GM23338 (cell line): Measurements from ENCODE around the gene SRGAP1.

Experiments
- CREB1 ChIP-seq: fragments of 250-450 bp; sonication (Bioruptor Pico); IDR thresholded peaks from 2 replicates; pipeline ENCODE4 v1.5.0; 2020; ENCODE audit warnings: low read depth, mild to moderate bottlenecking, moderate library complexity
- EZH2 ChIP-seq: fragments of 200-600 bp; sonication (generic); IDR thresholded peaks from one replicate; pipeline ENCODE4 v1.8.0; 2017; ENCODE audit warnings: antibody characterized with exemption, mild to moderate bottlenecking, low read depth; ENCODE audit not compliant: unreplicated experiment
- EZH2phosphoT487 ChIP-seq: fragments of 200-600 bp; sonication (generic); IDR thresholded peaks from one replicate; pipeline ENCODE4 v1.8.1; 2018; ENCODE audit warnings: antibody characterized with exemption; ENCODE audit not compliant: unreplicated experiment
- JUNB ChIP-seq: IDR thresholded peaks from one replicate; pipeline ENCODE4 v1.6.1; 2016; ENCODE audit warnings: antibody characterized with exemption; ENCODE audit not compliant: unreplicated experiment
- NANOG ChIP-seq: IDR thresholded peaks from 2 replicates; pipeline ENCODE4 v1.6.1; 2016; ENCODE audit warnings: antibody characterized with exemption, borderline replicate concordance
- POLR2AphosphoS5 ChIP-seq: IDR thresholded peaks from 2 replicates; pipeline ENCODE4 v1.6.1; 2016; ENCODE audit warnings: antibody characterized with exemption, low read depth
- ZNF114 ChIP-seq: fragments of 250-450 bp; sonication (Bioruptor Pico); IDR thresholded peaks from 2 replicates; pipeline ENCODE4 v1.5.0; 2020; ENCODE audit warnings: mild to moderate bottlenecking, moderate library complexity
- TF ChIP-seq, protein P1 (sequence below), 2 experiments: fragments of 200-600 bp in 1 of 2; sonication (generic) in 1 of 2; conservative IDR thresholded peaks; 2 replicates each; pipeline versions ENCODE4 v1.5.1 to v1.6.1; 2016 to 2017; ENCODE audit warnings: antibody characterized with exemption in 2 of 2, low read depth in 2 of 2, mild to moderate bottlenecking in 2 of 2, moderate library complexity in 1 of 2
- TF ChIP-seq, protein P2 (sequence below): fragments of 250-450 bp; sonication (Bioruptor Pico); IDR thresholded peaks from 2 replicates; pipeline ENCODE4 v1.5.0; 2020; ENCODE audit warnings: mild to moderate bottlenecking, moderate library complexity
- TF ChIP-seq, protein P3 (sequence below): IDR thresholded peaks from 2 replicates; pipeline ENCODE4 v1.6.1; 2016; ENCODE audit warnings: antibody characterized with exemption
- TF ChIP-seq, protein P4 (sequence below): IDR thresholded peaks from one replicate; pipeline ENCODE4 v1.6.1; 2018; ENCODE audit warnings: antibody characterized with exemption; ENCODE audit not compliant: unreplicated experiment

DNA sequence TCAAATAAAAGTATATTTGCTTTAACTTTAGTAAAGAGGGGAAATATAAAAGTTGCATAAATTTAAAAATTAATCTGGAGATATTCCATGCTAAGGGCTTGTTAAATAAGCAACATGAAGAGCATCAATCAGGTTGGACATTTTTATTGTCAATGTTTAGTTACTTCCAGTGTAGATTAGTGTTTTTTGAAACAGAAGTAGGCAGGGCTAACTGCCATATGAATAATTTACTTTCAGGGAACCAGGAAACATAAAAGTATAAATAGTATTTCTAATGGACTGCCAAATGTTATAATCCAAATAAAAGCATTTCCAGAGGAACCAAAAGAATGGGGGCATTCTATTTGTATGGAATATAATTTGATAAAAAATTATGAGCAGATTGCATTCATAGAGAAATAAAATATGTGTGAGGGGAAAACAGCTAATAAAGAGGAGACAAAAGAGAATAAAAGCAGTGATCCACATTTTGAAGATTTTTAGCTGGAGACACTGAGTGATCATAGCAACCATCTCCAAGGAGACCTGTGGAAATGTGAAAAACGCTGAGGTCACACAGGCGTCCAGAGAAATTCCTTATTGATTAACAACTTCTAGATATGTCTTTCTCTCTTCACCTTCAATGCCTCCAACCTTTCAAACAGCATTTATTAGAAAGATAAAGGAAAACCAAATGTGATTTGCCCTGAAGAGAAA, 70.8 kb downstream of the SRGAP1 start:
- TF ChIP-seq, protein P1, sequence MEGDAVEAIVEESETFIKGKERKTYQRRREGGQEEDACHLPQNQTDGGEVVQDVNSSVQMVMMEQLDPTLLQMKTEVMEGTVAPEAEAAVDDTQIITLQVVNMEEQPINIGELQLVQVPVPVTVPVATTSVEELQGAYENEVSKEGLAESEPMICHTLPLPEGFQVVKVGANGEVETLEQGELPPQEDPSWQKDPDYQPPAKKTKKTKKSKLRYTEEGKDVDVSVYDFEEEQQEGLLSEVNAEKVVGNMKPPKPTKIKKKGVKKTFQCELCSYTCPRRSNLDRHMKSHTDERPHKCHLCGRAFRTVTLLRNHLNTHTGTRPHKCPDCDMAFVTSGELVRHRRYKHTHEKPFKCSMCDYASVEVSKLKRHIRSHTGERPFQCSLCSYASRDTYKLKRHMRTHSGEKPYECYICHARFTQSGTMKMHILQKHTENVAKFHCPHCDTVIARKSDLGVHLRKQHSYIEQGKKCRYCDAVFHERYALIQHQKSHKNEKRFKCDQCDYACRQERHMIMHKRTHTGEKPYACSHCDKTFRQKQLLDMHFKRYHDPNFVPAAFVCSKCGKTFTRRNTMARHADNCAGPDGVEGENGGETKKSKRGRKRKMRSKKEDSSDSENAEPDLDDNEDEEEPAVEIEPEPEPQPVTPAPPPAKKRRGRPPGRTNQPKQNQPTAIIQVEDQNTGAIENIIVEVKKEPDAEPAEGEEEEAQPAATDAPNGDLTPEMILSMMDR (conservative IDR thresholded peaks at IDR 0.05; ENCODE audit: low read depth in 2 of 2) = no peak
- TF ChIP-seq POLR2AphosphoS5 = no peak
- no peak for TF ChIP-seq EZH2phosphoT487
- TF ChIP-seq EZH2 = no peak
- TF ChIP-seq, protein P2, sequence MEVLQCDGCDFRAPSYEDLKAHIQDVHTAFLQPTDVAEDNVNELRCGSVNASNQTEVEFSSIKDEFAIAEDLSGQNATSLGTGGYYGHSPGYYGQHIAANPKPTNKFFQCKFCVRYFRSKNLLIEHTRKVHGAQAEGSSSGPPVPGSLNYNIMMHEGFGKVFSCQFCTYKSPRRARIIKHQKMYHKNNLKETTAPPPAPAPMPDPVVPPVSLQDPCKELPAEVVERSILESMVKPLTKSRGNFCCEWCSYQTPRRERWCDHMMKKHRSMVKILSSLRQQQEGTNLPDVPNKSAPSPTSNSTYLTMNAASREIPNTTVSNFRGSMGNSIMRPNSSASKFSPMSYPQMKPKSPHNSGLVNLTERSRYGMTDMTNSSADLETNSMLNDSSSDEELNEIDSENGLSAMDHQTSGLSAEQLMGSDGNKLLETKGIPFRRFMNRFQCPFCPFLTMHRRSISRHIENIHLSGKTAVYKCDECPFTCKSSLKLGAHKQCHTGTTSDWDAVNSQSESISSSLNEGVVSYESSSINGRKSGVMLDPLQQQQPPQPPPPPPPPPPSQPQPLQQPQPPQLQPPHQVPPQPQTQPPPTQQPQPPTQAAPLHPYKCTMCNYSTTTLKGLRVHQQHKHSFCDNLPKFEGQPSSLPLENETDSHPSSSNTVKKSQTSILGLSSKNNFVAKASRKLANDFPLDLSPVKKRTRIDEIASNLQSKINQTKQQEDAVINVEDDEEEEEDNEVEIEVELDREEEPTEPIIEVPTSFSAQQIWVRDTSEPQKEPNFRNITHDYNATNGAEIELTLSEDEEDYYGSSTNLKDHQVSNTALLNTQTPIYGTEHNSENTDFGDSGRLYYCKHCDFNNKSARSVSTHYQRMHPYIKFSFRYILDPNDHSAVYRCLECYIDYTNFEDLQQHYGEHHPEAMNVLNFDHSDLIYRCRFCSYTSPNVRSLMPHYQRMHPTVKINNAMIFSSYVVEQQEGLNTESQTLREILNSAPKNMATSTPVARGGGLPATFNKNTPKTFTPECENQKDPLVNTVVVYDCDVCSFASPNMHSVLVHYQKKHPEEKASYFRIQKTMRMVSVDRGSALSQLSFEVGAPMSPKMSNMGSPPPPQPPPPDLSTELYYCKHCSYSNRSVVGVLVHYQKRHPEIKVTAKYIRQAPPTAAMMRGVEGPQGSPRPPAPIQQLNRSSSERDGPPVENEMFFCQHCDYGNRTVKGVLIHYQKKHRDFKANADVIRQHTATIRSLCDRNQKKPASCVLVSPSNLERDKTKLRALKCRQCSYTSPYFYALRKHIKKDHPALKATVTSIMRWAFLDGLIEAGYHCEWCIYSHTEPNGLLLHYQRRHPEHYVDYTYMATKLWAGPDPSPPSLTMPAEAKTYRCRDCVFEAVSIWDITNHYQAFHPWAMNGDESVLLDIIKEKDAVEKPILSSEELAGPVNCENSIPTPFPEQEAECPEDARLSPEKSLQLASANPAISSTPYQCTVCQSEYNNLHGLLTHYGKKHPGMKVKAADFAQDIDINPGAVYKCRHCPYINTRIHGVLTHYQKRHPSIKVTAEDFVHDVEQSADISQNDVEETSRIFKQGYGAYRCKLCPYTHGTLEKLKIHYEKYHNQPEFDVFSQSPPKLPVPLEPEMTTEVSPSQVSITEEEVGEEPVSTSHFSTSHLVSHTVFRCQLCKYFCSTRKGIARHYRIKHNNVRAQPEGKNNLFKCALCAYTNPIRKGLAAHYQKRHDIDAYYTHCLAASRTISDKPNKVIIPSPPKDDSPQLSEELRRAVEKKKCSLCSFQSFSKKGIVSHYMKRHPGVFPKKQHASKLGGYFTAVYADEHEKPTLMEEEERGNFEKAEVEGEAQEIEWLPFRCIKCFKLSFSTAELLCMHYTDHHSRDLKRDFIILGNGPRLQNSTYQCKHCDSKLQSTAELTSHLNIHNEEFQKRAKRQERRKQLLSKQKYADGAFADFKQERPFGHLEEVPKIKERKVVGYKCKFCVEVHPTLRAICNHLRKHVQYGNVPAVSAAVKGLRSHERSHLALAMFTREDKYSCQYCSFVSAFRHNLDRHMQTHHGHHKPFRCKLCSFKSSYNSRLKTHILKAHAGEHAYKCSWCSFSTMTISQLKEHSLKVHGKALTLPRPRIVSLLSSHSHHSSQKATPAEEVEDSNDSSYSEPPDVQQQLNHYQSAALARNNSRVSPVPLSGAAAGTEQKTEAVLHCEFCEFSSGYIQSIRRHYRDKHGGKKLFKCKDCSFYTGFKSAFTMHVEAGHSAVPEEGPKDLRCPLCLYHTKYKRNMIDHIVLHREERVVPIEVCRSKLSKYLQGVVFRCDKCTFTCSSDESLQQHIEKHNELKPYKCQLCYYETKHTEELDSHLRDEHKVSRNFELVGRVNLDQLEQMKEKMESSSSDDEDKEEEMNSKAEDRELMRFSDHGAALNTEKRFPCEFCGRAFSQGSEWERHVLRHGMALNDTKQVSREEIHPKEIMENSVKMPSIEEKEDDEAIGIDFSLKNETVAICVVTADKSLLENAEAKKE (CRISPR knock-in tag) = no peak
- TF ChIP-seq, protein P3, sequence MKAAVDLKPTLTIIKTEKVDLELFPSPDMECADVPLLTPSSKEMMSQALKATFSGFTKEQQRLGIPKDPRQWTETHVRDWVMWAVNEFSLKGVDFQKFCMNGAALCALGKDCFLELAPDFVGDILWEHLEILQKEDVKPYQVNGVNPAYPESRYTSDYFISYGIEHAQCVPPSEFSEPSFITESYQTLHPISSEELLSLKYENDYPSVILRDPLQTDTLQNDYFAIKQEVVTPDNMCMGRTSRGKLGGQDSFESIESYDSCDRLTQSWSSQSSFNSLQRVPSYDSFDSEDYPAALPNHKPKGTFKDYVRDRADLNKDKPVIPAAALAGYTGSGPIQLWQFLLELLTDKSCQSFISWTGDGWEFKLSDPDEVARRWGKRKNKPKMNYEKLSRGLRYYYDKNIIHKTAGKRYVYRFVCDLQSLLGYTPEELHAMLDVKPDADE = no peak
- TF ChIP-seq NANOG = no peak
- no peak for TF ChIP-seq CREB1 (CRISPR knock-in tag)
- TF ChIP-seq, protein P4, sequence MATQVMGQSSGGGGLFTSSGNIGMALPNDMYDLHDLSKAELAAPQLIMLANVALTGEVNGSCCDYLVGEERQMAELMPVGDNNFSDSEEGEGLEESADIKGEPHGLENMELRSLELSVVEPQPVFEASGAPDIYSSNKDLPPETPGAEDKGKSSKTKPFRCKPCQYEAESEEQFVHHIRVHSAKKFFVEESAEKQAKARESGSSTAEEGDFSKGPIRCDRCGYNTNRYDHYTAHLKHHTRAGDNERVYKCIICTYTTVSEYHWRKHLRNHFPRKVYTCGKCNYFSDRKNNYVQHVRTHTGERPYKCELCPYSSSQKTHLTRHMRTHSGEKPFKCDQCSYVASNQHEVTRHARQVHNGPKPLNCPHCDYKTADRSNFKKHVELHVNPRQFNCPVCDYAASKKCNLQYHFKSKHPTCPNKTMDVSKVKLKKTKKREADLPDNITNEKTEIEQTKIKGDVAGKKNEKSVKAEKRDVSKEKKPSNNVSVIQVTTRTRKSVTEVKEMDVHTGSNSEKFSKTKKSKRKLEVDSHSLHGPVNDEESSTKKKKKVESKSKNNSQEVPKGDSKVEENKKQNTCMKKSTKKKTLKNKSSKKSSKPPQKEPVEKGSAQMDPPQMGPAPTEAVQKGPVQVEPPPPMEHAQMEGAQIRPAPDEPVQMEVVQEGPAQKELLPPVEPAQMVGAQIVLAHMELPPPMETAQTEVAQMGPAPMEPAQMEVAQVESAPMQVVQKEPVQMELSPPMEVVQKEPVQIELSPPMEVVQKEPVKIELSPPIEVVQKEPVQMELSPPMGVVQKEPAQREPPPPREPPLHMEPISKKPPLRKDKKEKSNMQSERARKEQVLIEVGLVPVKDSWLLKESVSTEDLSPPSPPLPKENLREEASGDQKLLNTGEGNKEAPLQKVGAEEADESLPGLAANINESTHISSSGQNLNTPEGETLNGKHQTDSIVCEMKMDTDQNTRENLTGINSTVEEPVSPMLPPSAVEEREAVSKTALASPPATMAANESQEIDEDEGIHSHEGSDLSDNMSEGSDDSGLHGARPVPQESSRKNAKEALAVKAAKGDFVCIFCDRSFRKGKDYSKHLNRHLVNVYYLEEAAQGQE = no peak
- no peak for TF ChIP-seq ZNF114 (CRISPR knock-in tag)
- no peak for TF ChIP-seq JUNB
